ENCODE results near the gene MYOT. TPM values are rescaled to one million over a fixed set of nuclear protein-coding genes. Genes with fewer than 3 reads are reported as not detected.
"Not testable (repeated sequence)": the region's sequence is repeated elsewhere in the genome, so short reads cannot be mapped to it uniquely, and the experiment has no call there.

MYOT gene
- total RNA-seq, 1 experiment from 2014 or later: not detected

GRCh38 chr5:137843676-137844299 lies 23.9 kb upstream of the MYOT start:
- DNase-seq (ENCODE audit: low spot score): no peak
- BruUV-seq (replicated peaks): no TSS peak
- Histone ChIP-seq H3K4me1 (ENCODE audit: insufficient read depth, low read length, poor library complexity, severe bottlenecking) (no peaks in the 10 kb centered on the region), H3K9me3 (ENCODE audit: low read depth, low read length, poor library complexity, severe bottlenecking) (no peaks in the 10 kb centered on the region), H3K27ac (ENCODE audit: low read depth, low read length, poor library complexity, severe bottlenecking) (no peak overlapping the region), H3K27me3 (replicated peaks; ENCODE audit: insufficient read depth, low read depth, low read length, poor library complexity) (no peaks in the 10 kb centered on the region), H3K4me3 (ENCODE audit: low read depth, low read length, poor library complexity, severe bottlenecking) (no peak overlapping the region), H3K36me3 (ENCODE audit: insufficient read depth, low read length, poor library complexity, severe bottlenecking) (no peaks in the 10 kb centered on the region)
- intact Hi-C loops (cut with micrococcal nuclease; ENCODE audit: unreplicated experiment): no loop called here
- CTCF ChIA-PET: no interaction called here
- POLR2A ChIA-PET (ENCODE audit: low non-redundant PET): no interaction called here
- TF ChIP-seq EZH2 (IDR thresholded peaks at IDR 0.05; ENCODE audit: borderline replicate concordance, low read depth, low read length, poor library complexity, severe bottlenecking): no peak
- TF ChIP-seq CTCF (conservative IDR thresholded peaks at IDR 0.05; ENCODE audit: low read depth, low read length): no peak

- Histone ChIP-seq H3K4me3 (ENCODE audit: low read depth, low read length, poor library complexity, severe bottlenecking) (no peak overlapping the region), H3K27me3 (replicated peaks; ENCODE audit: insufficient read depth, low read depth, low read length, poor library complexity) (no peaks in the 10 kb centered on the region), H3K27ac (ENCODE audit: low read depth, low read length, poor library complexity, severe bottlenecking) (no peak overlapping the region), H3K9me3 (ENCODE audit: low read depth, low read length, poor library complexity, severe bottlenecking) (no peaks in the 10 kb centered on the region), H3K36me3 (ENCODE audit: insufficient read depth, low read length, poor library complexity, severe bottlenecking) (no peaks in the 10 kb centered on the region), H3K4me1 (ENCODE audit: insufficient read depth, low read length, poor library complexity, severe bottlenecking) (no peaks in the 10 kb centered on the region)
- intact Hi-C loops (cut with micrococcal nuclease; ENCODE audit: unreplicated experiment): no loop called here
- no TSS peak for BruUV-seq (replicated peaks)
- TF ChIP-seq EZH2 (IDR thresholded peaks at IDR 0.05; ENCODE audit: borderline replicate concordance, low read depth, low read length, poor library complexity, severe bottlenecking): no peak
- no peak for TF ChIP-seq CTCF (conservative IDR thresholded peaks at IDR 0.05; ENCODE audit: low read depth, low read length)
- CTCF ChIA-PET: no interaction called here
- no peak for DNase-seq (ENCODE audit: low spot score)
- POLR2A ChIA-PET (ENCODE audit: low non-redundant PET): no interaction called here
These were observed 22.2 kb upstream of the MYOT start for GRCh38 chr5:137845472-137845871.

GRCh38 chr5:137847687-137848086 lies 20.0 kb upstream of the MYOT start:
- CTCF ChIA-PET: no interaction called here
- intact Hi-C loops (cut with micrococcal nuclease; ENCODE audit: unreplicated experiment): no loop called here
- POLR2A ChIA-PET (ENCODE audit: low non-redundant PET): no interaction called here

GRCh38 chr5:137853165-137853564 lies 14.5 kb upstream of the MYOT start:
- H3K27me3 ChIP-seq (replicated peaks; ENCODE audit: insufficient read depth, low read depth, low read length, poor library complexity); H3K4me1 ChIP-seq (ENCODE audit: insufficient read depth, low read length, poor library complexity, severe bottlenecking); intact Hi-C loops (cut with micrococcal nuclease; ENCODE audit: unreplicated experiment); H3K36me3 ChIP-seq (ENCODE audit: insufficient read depth, low read length, poor library complexity, severe bottlenecking); DNase-seq (ENCODE audit: low spot score); H3K9me3 ChIP-seq (ENCODE audit: low read depth, low read length, poor library complexity, severe bottlenecking); H3K27ac ChIP-seq (ENCODE audit: low read depth, low read length, poor library complexity, severe bottlenecking); CTCF ChIA-PET; POLR2A ChIA-PET (ENCODE audit: low non-redundant PET); H3K4me3 ChIP-seq (ENCODE audit: low read depth, low read length, poor library complexity, severe bottlenecking); BruUV-seq (replicated peaks): not testable (repeated sequence)

More at GRCh38 chr5:137847687-137848086, 20.0 kb upstream of the MYOT start:
- no TSS peak for BruUV-seq (replicated peaks)
- no peaks in the 10 kb centered on the region for H3K4me1 ChIP-seq (ENCODE audit: insufficient read depth, low read length, poor library complexity, severe bottlenecking)
- no peaks in the 10 kb centered on the region for H3K9me3 ChIP-seq (ENCODE audit: low read depth, low read length, poor library complexity, severe bottlenecking)
- no peak for DNase-seq (ENCODE audit: low spot score)
- H3K27ac ChIP-seq (ENCODE audit: low read depth, low read length, poor library complexity, severe bottlenecking): no peak overlapping the region
- H3K36me3 ChIP-seq (ENCODE audit: insufficient read depth, low read length, poor library complexity, severe bottlenecking): no peaks in the 10 kb centered on the region
- no peak overlapping the region for H3K4me3 ChIP-seq (ENCODE audit: low read depth, low read length, poor library complexity, severe bottlenecking)
- TF ChIP-seq EZH2 (IDR thresholded peaks at IDR 0.05; ENCODE audit: borderline replicate concordance, low read depth, low read length, poor library complexity, severe bottlenecking) (no peak), CTCF (conservative IDR thresholded peaks at IDR 0.05; ENCODE audit: low read depth, low read length) (no peak)
- H3K27me3 ChIP-seq (replicated peaks; ENCODE audit: insufficient read depth, low read depth, low read length, poor library complexity): no peaks in the 10 kb centered on the region
